Heart left ventricle (tissue), 13 donors: ENCODE measurements around the gene CNOT4.
A peak's percentile ranks its signal among the peaks of the same experiment; 100 is the strongest.

ENCODE experiments used
- CTCF ChIP-seq, 12 donors: fragments of 200-600 bp; sonication (generic) in 4 of 12; IDR thresholded peaks; one replicate each; pipeline versions ENCODE4 v1.5.0 to v1.8.0; 2018 to 2022; ENCODE audit warnings: antibody characterized with exemption in 12 of 12, mild to moderate bottlenecking in 5 of 12
- POLR2A ChIP-seq, 2 donors: fragments of 450-650 bp; IDR thresholded peaks; one replicate each; pipeline ENCODE4 v1.6.1; 2017; ENCODE audit warnings: antibody characterized with exemption in 2 of 2, mild to moderate bottlenecking in 2 of 2, moderate library complexity in 2 of 2
- donor health status: ischemic (EF 13 %, LVEDD 7.1; RV severe dilation, severe dysfunction).
- donor health status: DM: no; HTN: yes; CAD: no.
- donor health status: DM: no; HTN: no; CAD: no.
- donor health status: ischemic (EF 25% LVEDD 6.9; RV normal size, moderate dysfunction).
- donor health status: ischemic (EF 25% LVEDD 5.7; RV mildly dilated, moderate dysfunction).
- donor health status: ischemic (EF 35%, LVEDD 5.7; RV mildly dilated, moderate dysfunction).
- donor health status: nonischemic (EF 11% LVEDD 7.7; RV severe dilation, severe dysfunction).
- donor health status: DM: yes; HTN: yes; CAD: no.
- donor health status: PGD.
- donor health status: ischemic (EF 29% LVEDD 5.4; RV normal size, mild dysfunction).
- donor health status: nonischemic (EF 23%, LVEDD 6.1; RV moderate dilation, normal function).

GRCh38 chr7:135510592-135511183 is 786 bp upstream of the CNOT4 start:
- TF ChIP-seq CTCF (IDR thresholded peaks at IDR 0.05) (peak in 4 of 12 donors; percentile 7 to 29 (median 10)), POLR2A (IDR thresholded peaks at IDR 0.05) (no peak)
